Measurements from ENCODE around the gene PCDH9. TPM values are rescaled to one million over a fixed set of nuclear protein-coding genes. Genes with fewer than 3 reads are reported as not detected.

PCDH9 gene
- total RNA-seq, 4 donors from 2014 or later: 0.64 to 1.1 (median 0.82) TPM

DNA sequence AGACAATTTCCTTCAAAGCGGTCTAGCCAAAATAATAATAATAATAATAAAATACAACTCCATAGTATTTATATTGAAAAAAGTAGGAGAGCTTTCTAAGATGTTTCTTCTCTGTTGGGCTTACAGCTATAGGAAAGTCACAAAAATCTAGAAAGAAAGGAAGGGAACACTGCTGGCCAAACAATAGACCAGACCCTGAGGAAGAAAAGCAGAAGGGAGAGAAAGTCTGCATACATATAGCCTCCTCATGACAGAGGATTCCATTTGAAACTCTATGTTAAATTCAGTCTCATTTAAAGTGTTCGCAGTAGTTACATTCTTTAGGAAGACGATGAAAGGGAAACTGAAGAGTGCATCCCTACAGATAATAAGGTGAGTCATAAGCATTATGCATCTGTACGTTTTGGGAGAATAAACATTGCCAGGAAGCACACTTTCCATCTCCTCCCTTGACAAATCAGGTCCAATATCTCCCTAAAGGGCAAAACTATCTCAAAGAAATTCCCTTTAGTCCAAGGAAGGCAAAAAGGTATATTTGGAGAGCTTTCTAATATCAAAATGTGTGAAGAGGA lies 86.5 kb downstream of the PCDH9 start:
- H3K9me3 ChIP-seq: no peaks in the 10 kb centered on the region
- no peak overlapping the region for H3K27ac ChIP-seq
- DNase-seq (ENCODE audit: low spot score in 2 of 2): no peak
- TF ChIP-seq POLR2AphosphoS5 (IDR thresholded peaks at IDR 0.05) (no peak), POLR2A (IDR thresholded peaks at IDR 0.05) (no peak), EP300 (IDR thresholded peaks at IDR 0.05) (no peak)
- TF ChIP-seq, protein P1, sequence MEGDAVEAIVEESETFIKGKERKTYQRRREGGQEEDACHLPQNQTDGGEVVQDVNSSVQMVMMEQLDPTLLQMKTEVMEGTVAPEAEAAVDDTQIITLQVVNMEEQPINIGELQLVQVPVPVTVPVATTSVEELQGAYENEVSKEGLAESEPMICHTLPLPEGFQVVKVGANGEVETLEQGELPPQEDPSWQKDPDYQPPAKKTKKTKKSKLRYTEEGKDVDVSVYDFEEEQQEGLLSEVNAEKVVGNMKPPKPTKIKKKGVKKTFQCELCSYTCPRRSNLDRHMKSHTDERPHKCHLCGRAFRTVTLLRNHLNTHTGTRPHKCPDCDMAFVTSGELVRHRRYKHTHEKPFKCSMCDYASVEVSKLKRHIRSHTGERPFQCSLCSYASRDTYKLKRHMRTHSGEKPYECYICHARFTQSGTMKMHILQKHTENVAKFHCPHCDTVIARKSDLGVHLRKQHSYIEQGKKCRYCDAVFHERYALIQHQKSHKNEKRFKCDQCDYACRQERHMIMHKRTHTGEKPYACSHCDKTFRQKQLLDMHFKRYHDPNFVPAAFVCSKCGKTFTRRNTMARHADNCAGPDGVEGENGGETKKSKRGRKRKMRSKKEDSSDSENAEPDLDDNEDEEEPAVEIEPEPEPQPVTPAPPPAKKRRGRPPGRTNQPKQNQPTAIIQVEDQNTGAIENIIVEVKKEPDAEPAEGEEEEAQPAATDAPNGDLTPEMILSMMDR (IDR thresholded peaks at IDR 0.05): no peak
- no peak overlapping the region for H3K4me3 ChIP-seq
- WGBS: 68% methylated on average over 4 of the region's 4 CpGs
- H3K4me1 ChIP-seq: peaks cover 2% of the 10 kb centered on the region
- no peaks in the 10 kb centered on the region for H3K36me3 ChIP-seq
- H3K27me3 ChIP-seq: no peaks in the 10 kb centered on the region

DNA sequence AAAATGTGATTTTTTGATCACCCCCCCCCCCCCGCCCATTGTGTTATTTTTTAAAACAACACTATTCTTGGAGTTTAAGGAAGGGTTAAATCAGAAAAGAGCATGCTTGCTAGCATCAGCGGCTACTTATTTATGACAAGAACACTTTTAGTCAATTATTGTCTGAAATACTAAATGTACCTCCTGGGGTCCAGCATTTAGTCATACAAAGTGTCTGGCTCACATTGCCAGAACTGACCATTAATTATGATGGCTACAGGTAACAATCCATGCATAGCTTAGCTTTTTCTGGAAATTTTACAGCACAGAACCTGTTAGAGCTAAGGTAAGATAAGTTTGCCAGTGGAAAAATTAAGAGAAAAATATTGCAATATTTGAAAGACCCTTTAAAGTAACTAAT lies 90.1 kb downstream of the PCDH9 start:
- no peaks in the 10 kb centered on the region for H3K4me1 ChIP-seq
- H3K36me3 ChIP-seq: no peaks in the 10 kb centered on the region
- H3K4me3 ChIP-seq: no peak overlapping the region
- H3K9me3 ChIP-seq: no peaks in the 10 kb centered on the region
- DNase-seq (ENCODE audit: low spot score in 2 of 2): no peak
- H3K27ac ChIP-seq: no peak overlapping the region
- no peaks in the 10 kb centered on the region for H3K27me3 ChIP-seq
- WGBS: 75% methylated on average over 2 of the region's 2 CpGs
- TF ChIP-seq, protein P1 (IDR thresholded peaks at IDR 0.05): no peak
- TF ChIP-seq POLR2A (IDR thresholded peaks at IDR 0.05): no peak
- no peak for TF ChIP-seq POLR2AphosphoS5 (IDR thresholded peaks at IDR 0.05)
- no peak for TF ChIP-seq EP300 (IDR thresholded peaks at IDR 0.05)

DNA sequence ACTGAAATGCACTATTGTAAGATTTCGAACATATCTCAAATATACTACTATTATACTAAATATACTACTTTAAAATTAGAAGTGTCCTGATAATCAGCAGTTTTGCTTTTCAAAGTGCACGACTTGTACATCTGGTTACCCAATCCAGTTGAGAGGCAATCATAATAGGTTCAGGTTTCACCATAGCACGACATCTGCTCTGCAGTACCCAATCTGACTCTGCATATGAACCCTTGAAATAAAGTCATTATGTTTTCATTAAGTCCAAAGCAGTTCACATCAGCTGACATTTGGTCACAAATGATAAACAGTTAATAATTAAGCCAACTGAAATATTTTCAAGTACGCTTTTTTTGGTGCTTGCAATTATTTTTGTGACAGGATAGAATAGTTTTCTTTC lies 90.6 kb downstream of the PCDH9 start:
- no peak overlapping the region for H3K4me3 ChIP-seq
- H3K9me3 ChIP-seq: no peaks in the 10 kb centered on the region
- no peaks in the 10 kb centered on the region for H3K36me3 ChIP-seq
- DNase-seq (ENCODE audit: low spot score in 2 of 2): no peak
- TF ChIP-seq EP300 (IDR thresholded peaks at IDR 0.05): no peak
- no peak for TF ChIP-seq POLR2AphosphoS5 (IDR thresholded peaks at IDR 0.05)
- TF ChIP-seq, protein P1 (IDR thresholded peaks at IDR 0.05): no peak
- no peak for TF ChIP-seq POLR2A (IDR thresholded peaks at IDR 0.05)
- WGBS: 70% methylated on average over 4 of the region's 4 CpGs
- H3K27ac ChIP-seq: no peak overlapping the region
- H3K4me1 ChIP-seq: no peaks in the 10 kb centered on the region
- no peaks in the 10 kb centered on the region for H3K27me3 ChIP-seq

DNA sequence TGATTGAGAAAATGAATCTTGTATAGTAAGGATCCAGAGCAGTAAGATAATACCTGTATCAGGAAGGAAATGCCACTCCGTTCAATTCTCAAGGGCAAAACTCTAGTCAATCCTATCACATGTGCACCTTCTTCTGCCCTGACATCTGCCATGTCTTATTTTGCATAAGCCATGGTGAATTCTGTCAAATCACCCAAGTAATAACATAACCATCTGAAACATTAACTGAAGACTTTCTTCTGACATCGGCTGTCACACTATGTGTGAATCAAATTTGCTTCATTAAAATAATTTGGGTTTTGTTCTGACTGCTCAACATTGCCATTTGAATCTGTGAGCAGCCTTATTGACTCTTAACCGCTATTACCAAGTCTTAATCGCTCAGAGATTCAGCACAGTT lies 91.2 kb downstream of the PCDH9 start:
- 93% methylated on average over 4 of the region's 4 CpGs for WGBS

DNA sequence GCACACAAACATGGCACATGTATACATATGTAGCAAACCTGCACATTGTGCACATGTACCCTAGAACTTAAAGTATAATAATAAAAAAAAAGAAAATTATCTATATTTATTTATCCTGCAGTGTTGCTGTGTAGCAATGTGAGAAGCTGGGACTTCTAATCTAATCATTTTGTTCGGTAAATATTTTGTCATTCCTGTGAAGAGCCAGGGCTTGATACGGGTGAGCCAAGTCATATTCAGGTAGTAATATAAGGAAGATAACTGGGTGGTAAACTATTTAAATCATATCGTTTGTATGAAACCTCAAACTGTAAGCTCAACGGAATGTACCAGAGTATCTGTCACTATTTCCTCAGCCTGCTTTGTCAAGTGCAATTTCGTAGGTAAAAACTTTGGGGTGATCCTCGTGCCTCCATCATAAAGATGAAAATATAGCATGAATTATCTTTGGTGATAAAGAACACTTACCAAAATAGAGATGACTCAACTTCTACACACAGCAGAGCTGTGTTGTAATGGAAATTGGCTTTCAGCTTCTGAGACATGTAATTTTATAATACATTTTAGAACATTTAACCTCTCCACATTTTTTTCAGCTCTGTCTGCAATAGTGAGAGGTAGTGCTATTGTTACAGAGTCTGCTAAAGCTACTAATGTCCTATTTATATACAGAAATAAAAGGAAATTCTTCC lies 92.9 kb downstream of the PCDH9 start:
- WGBS: 88% methylated on average over 6 of the region's 6 CpGs
- Histone ChIP-seq H3K27ac (no peak overlapping the region), H3K4me1 (no peaks in the 10 kb centered on the region), H3K9me3 (no peaks in the 10 kb centered on the region), H3K36me3 (no peaks in the 10 kb centered on the region), H3K27me3 (no peaks in the 10 kb centered on the region), H3K4me3 (no peak overlapping the region)
- no peak for TF ChIP-seq POLR2AphosphoS5 (IDR thresholded peaks at IDR 0.05)
- no peak for TF ChIP-seq EP300 (IDR thresholded peaks at IDR 0.05)
- TF ChIP-seq POLR2A (IDR thresholded peaks at IDR 0.05): no peak
- no peak for DNase-seq (ENCODE audit: low spot score in 2 of 2)

More for the DNA sequence above, 91.2 kb downstream of the PCDH9 start:
- Histone ChIP-seq H3K4me1 (no peaks in the 10 kb centered on the region), H3K27me3 (no peaks in the 10 kb centered on the region), H3K36me3 (no peaks in the 10 kb centered on the region), H3K4me3 (no peak overlapping the region), H3K27ac (no peak overlapping the region), H3K9me3 (no peaks in the 10 kb centered on the region)
- DNase-seq (ENCODE audit: low spot score in 2 of 2): no peak
- TF ChIP-seq POLR2A (IDR thresholded peaks at IDR 0.05) (no peak), POLR2AphosphoS5 (IDR thresholded peaks at IDR 0.05) (no peak), EP300 (IDR thresholded peaks at IDR 0.05) (no peak)
- TF ChIP-seq, protein P1 (IDR thresholded peaks at IDR 0.05): no peak

Data from suprapubic skin (tissue), 4 donors.